Measurements from ENCODE around the gene OXSR1. TPM values are rescaled to one million over a fixed set of nuclear protein-coding genes. Genes with fewer than 3 reads are reported as not detected.

OXSR1 gene
- total RNA-seq, 1 donor from 2014 or later, result 22.9 TPM

DNA sequence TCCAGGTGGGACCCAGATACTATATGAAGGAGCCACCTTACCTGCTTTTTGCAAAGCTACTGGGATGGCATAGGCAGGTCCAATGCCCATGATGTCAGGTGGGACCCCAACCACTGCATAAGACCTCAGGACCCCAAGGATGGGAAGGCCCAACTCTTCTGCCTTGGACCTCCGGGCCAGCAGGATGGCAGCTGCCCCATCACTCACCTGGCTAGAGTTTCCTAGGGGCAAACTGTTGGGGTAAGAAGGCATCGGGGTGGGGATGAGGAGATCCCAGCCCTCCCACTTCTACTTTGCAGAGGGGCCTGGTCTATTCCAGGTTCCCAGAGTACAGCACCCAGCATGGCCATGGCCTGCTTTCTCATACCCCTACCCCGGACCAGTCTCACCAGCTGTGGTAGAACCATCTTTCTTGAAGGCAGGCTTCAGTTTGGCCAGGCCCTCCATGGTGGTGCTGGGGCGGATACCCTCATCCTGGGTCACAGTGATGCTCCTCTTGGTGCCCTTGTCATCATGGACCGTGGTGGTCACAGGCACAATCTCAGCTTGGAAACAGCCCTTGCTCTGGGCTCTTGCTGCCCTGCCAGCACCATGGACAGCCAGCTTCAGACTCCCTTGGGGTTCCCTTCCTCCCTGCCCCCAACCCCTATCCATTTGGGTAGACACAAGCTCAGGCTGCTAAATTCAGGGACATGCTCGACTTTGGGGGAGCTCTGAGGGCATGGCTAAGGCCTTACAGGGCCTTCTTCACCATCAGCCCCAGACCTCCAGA, 39.0 kb upstream of the OXSR1 start:
- TF ChIP-seq, protein P1, sequence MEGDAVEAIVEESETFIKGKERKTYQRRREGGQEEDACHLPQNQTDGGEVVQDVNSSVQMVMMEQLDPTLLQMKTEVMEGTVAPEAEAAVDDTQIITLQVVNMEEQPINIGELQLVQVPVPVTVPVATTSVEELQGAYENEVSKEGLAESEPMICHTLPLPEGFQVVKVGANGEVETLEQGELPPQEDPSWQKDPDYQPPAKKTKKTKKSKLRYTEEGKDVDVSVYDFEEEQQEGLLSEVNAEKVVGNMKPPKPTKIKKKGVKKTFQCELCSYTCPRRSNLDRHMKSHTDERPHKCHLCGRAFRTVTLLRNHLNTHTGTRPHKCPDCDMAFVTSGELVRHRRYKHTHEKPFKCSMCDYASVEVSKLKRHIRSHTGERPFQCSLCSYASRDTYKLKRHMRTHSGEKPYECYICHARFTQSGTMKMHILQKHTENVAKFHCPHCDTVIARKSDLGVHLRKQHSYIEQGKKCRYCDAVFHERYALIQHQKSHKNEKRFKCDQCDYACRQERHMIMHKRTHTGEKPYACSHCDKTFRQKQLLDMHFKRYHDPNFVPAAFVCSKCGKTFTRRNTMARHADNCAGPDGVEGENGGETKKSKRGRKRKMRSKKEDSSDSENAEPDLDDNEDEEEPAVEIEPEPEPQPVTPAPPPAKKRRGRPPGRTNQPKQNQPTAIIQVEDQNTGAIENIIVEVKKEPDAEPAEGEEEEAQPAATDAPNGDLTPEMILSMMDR (IDR thresholded peaks at IDR 0.05; ENCODE audit: borderline replicate concordance), result no peak
- Histone ChIP-seq H3K4me3 (no peak overlapping the region), H3K27ac (replicated peaks) (no peak overlapping the region), H3K4me1 (peaks cover 43% of the 10 kb centered on the region), H3K9me3 (replicated peaks) (no peaks in the 10 kb centered on the region), H3K36me3 (peaks cover 100% of the 10 kb centered on the region), H3K27me3 (ENCODE audit: low read depth) (no peaks in the 10 kb centered on the region)
- intact Hi-C loops (cut with micrococcal nuclease), result no loop called here
- no peak for DNase-seq

DNA sequence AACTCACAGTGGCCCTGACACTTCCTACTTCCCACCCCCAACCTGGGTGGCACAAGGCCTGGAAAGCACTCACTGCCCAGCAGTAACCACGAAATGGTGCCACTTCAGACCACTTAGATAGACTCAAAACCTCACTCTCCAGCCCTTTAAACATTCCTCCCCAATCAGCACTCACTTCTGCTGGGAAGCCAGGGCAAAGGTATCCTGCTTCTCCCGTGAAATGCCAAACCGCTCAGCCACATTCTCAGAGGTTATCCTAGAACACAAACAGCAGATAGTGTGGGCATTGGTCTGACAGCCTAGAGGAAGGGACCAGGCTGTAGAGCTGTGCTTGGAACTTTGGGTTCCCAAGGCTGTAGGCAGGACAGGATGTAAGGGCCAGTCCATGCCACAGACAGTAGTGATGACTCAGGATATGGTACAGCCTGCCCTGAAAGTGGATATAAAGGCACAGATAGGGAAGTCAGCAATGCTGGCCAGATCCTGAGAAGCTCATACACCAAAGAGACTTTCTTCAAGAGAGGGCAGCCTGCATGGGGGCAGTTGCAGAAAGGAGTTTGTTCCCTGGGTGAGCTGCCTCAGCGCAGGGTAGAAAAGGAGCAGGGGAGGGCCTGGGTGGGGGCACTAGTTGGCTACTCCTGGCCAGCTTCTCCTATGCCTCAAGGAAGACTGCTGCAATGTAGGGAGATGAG, 37.6 kb upstream of the OXSR1 start:
- H3K9me3 ChIP-seq (replicated peaks), result no peaks in the 10 kb centered on the region
- H3K27me3 ChIP-seq (ENCODE audit: low read depth), result no peaks in the 10 kb centered on the region
- peak overlapping the region; percentile 68 for H3K27ac ChIP-seq (replicated peaks)
- peaks cover 100% of the 10 kb centered on the region for H3K36me3 ChIP-seq
- TF ChIP-seq, protein P1 (IDR thresholded peaks at IDR 0.05; ENCODE audit: borderline replicate concordance), result no peak
- no peak for DNase-seq
- H3K4me1 ChIP-seq, result peaks cover 58% of the 10 kb centered on the region
- intact Hi-C loops (cut with micrococcal nuclease), result no loop called here
- H3K4me3 ChIP-seq, result no peak overlapping the region

- no peak for DNase-seq
- intact Hi-C loops (cut with micrococcal nuclease), result no loop called here
- peak overlapping the region; percentile 68 for H3K27ac ChIP-seq (replicated peaks)
- no peak overlapping the region for H3K4me3 ChIP-seq
- peaks cover 63% of the 10 kb centered on the region for H3K4me1 ChIP-seq
- TF ChIP-seq, protein P1 (IDR thresholded peaks at IDR 0.05; ENCODE audit: borderline replicate concordance), result no peak
- peaks cover 100% of the 10 kb centered on the region for H3K36me3 ChIP-seq
- no peaks in the 10 kb centered on the region for H3K9me3 ChIP-seq (replicated peaks)
- H3K27me3 ChIP-seq (ENCODE audit: low read depth), result no peaks in the 10 kb centered on the region
These were observed 37.1 kb upstream of the OXSR1 start for GRCh38 chr3:38128303-38128655.

- Histone ChIP-seq H3K27me3 (ENCODE audit: low read depth) (no peaks in the 10 kb centered on the region), H3K4me1 (peaks cover 71% of the 10 kb centered on the region), H3K4me3 (no peak overlapping the region), H3K9me3 (replicated peaks) (no peaks in the 10 kb centered on the region), H3K27ac (replicated peaks) (peak overlapping the region; percentile 68), H3K36me3 (peaks cover 99% of the 10 kb centered on the region)
- no peak for DNase-seq
- intact Hi-C loops (cut with micrococcal nuclease), result no loop called here
- TF ChIP-seq, protein P1 (IDR thresholded peaks at IDR 0.05; ENCODE audit: borderline replicate concordance), result no peak
These were observed 36.3 kb upstream of the OXSR1 start for GRCh38 chr3:38129058-38129457.

- intact Hi-C loops (cut with micrococcal nuclease), result no loop called here
- peaks cover 87% of the 10 kb centered on the region for H3K4me1 ChIP-seq
- H3K36me3 ChIP-seq, result peaks cover 98% of the 10 kb centered on the region
- H3K4me3 ChIP-seq, result no peak overlapping the region
- no peak for DNase-seq
- H3K9me3 ChIP-seq (replicated peaks), result no peaks in the 10 kb centered on the region
- H3K27me3 ChIP-seq (ENCODE audit: low read depth), result no peaks in the 10 kb centered on the region
- peak overlapping the region; percentile 68 for H3K27ac ChIP-seq (replicated peaks)
- TF ChIP-seq, protein P1 (IDR thresholded peaks at IDR 0.05; ENCODE audit: borderline replicate concordance), result no peak
These were observed 34.7 kb upstream of the OXSR1 start for GRCh38 chr3:38130631-38131065.
